Chondrocyte (in vitro differentiated cells): Measurements from ENCODE around the gene CYBRD1. TPM values are rescaled to one million over a fixed set of nuclear protein-coding genes. Genes with fewer than 3 reads are reported as not detected.

Source experiments
- DNase-seq: peaks from one replicate; pipeline ENCODE4 v3.0.0; 2021; ENCODE audit warnings: mixed read lengths, low spot score
- H3K27ac Mint-ChIP-seq: one replicate; pipeline ENCODE4 v1.8.0; 2021; ENCODE audit warnings: mild to moderate bottlenecking, moderate library complexity, mixed read lengths; ENCODE audit not compliant: unreplicated experiment
- H3K27me3 Mint-ChIP-seq: 2 replicates; pipeline ENCODE4 v1.8.0; 2021; ENCODE audit warnings: low read depth, mixed read lengths
- H3K36me3 Mint-ChIP-seq: 2 replicates; pipeline ENCODE4 v1.8.0; 2021; ENCODE audit warnings: low read depth, mixed read lengths
- H3K4me1 Mint-ChIP-seq: 2 replicates; pipeline ENCODE4 v1.8.0; 2021; ENCODE audit warnings: low read depth, mild to moderate bottlenecking, mixed read lengths
- H3K4me3 Mint-ChIP-seq: one replicate; pipeline ENCODE4 v1.8.0; 2021; ENCODE audit warnings: mild to moderate bottlenecking, moderate library complexity, mixed read lengths; ENCODE audit not compliant: unreplicated experiment
- H3K9me3 Mint-ChIP-seq: 2 replicates; pipeline ENCODE4 v1.8.0; 2021; ENCODE audit warnings: low read depth, mixed read lengths
- CTCF ChIP-seq: fragments of 200-600 bp; sonication (generic); IDR thresholded peaks from 2 replicates; pipeline ENCODE4 v1.5.0; 2021; ENCODE audit warnings: antibody characterized with exemption, mild to moderate bottlenecking, moderate library complexity
- total RNA-seq: library from RNA; stranded (reverse); gene quantifications from 3 replicates; pipeline ENCODE4 v1.2.1, GENCODE V29; 2021

The CYBRD1 gene
- total RNA-seq, 1 donor from 2014 or later, result 84.5 TPM

- Mint-ChIP-seq H3K27me3 (peaks cover 2% of the 10 kb centered on the region), H3K4me3 (no peak overlapping the region), H3K9me3 (no peaks in the 10 kb centered on the region), H3K4me1 (peaks cover 6% of the 10 kb centered on the region), H3K36me3 (no peaks in the 10 kb centered on the region), H3K27ac (no peak overlapping the region)
- TF ChIP-seq CTCF, result no peak
- no peak for DNase-seq
Observed at GRCh38 chr2:171571721-171572120, 49.4 kb downstream of the CYBRD1 start.

GRCh38 chr2:171574149-171574795, 52.0 kb downstream of the CYBRD1 start:
- TF ChIP-seq CTCF, result peak; percentile 97
- H3K27ac Mint-ChIP-seq, result peak overlapping the region; percentile 15
- peaks cover 6% of the 10 kb centered on the region for H3K4me1 Mint-ChIP-seq
- no peak for DNase-seq
- no peak overlapping the region for H3K4me3 Mint-ChIP-seq
- peaks cover 2% of the 10 kb centered on the region for H3K27me3 Mint-ChIP-seq
- H3K36me3 Mint-ChIP-seq, result no peaks in the 10 kb centered on the region
- H3K9me3 Mint-ChIP-seq, result no peaks in the 10 kb centered on the region

- DNase-seq, result no peak
- H3K4me1 Mint-ChIP-seq, result peaks cover 6% of the 10 kb centered on the region
- peaks cover 2% of the 10 kb centered on the region for H3K27me3 Mint-ChIP-seq
- no peaks in the 10 kb centered on the region for H3K9me3 Mint-ChIP-seq
- no peak overlapping the region for H3K27ac Mint-ChIP-seq
- TF ChIP-seq CTCF, result no peak
- H3K36me3 Mint-ChIP-seq, result no peaks in the 10 kb centered on the region
- H3K4me3 Mint-ChIP-seq, result no peak overlapping the region
Observed at GRCh38 chr2:171575606-171576005, 53.3 kb downstream of the CYBRD1 start.

- Mint-ChIP-seq H3K36me3 (no peaks in the 10 kb centered on the region), H3K9me3 (no peaks in the 10 kb centered on the region), H3K4me1 (peaks cover 6% of the 10 kb centered on the region), H3K27ac (no peak overlapping the region), H3K27me3 (no peaks in the 10 kb centered on the region), H3K4me3 (no peak overlapping the region)
- no peak for TF ChIP-seq CTCF
- DNase-seq, result no peak
Observed at GRCh38 chr2:171578127-171578803, 56.0 kb downstream of the CYBRD1 start.

- no peak overlapping the region for H3K27ac Mint-ChIP-seq
- TF ChIP-seq CTCF, result no peak
- no peak overlapping the region for H3K4me3 Mint-ChIP-seq
- no peaks in the 10 kb centered on the region for H3K9me3 Mint-ChIP-seq
- DNase-seq, result no peak
- H3K27me3 Mint-ChIP-seq, result no peaks in the 10 kb centered on the region
- H3K36me3 Mint-ChIP-seq, result no peaks in the 10 kb centered on the region
- H3K4me1 Mint-ChIP-seq, result peaks cover 3% of the 10 kb centered on the region
Observed at GRCh38 chr2:171579481-171579880, 57.2 kb downstream of the CYBRD1 start.
